ENCODE measurements around the gene SENP7. TPM values are rescaled to one million over a fixed set of nuclear protein-coding genes. Genes with fewer than 3 reads are reported as not detected.
"Not testable (repeated sequence)": the region's sequence is repeated elsewhere in the genome, so short reads cannot be mapped to it uniquely, and the experiment has no call there.

The SENP7 gene
- total RNA-seq, 2 donors from 2014 or later = 9.3 to 10.6 TPM

GRCh38 chr3:101381809-101382208, 131.2 kb downstream of the SENP7 start:
- ATAC-seq (peak; percentile 27 to 43), DNase-seq (no peak)
- intact Hi-C loops (cut with DNase I) = loop anchor here in 1 of 2 donors (10.0 kb wide), 1 partner anchor 147 kb away; no protein-coding TSS in a partner anchor

GRCh38 chr3:101379658-101380376, 133.2 kb downstream of the SENP7 start:
- intact Hi-C loops (cut with DNase I) = loop anchor here in 1 of 2 donors (10.0 kb wide), 1 partner anchor 145 kb away; no protein-coding TSS in a partner anchor
- ATAC-seq = no peak
- DNase-seq = no peak

GRCh38 chr3:101377796-101378195, 135.2 kb downstream of the SENP7 start:
- DNase-seq (no peak), ATAC-seq (peak in 1 of 2 donors; percentile 64)
- intact Hi-C loops (cut with DNase I) = no loop called here

GRCh38 chr3:101377209-101377608, 135.8 kb downstream of the SENP7 start:
- DNase-seq (no peak), ATAC-seq (no peak)
- intact Hi-C loops (cut with DNase I) = no loop called here

- ATAC-seq (no peak), DNase-seq (no peak)
- intact Hi-C loops (cut with DNase I) = no loop called here
These were observed 137.4 kb downstream of the SENP7 start for GRCh38 chr3:101375586-101375985.

- intact Hi-C loops (cut with DNase I) = no loop called here
- DNase-seq (no peak), ATAC-seq (no peak)
These were observed 150.6 kb downstream of the SENP7 start for GRCh38 chr3:101362406-101362805.

- no peak for DNase-seq
- ATAC-seq = no peak
- intact Hi-C loops (cut with DNase I) = no loop called here
These were observed 161.2 kb downstream of the SENP7 start for GRCh38 chr3:101351829-101352228.

GRCh38 chr3:101340591-101340990, 172.4 kb downstream of the SENP7 start:
- intact Hi-C loops (cut with DNase I) = no loop called here
- ATAC-seq (no peak), DNase-seq (no peak)

GRCh38 chr3:101333883-101334282, 179.1 kb downstream of the SENP7 start:
- intact Hi-C loops (cut with DNase I) = no loop called here
- no peak for ATAC-seq
- no peak for DNase-seq

- intact Hi-C loops (cut with DNase I) = no loop called here
- DNase-seq (no peak), ATAC-seq (peak; percentile 48 to 55)
These were observed 183.9 kb downstream of the SENP7 start for GRCh38 chr3:101329016-101329673.

- DNase-seq = no peak
- ATAC-seq = no peak
- intact Hi-C loops (cut with DNase I) = no loop called here
These were observed 187.4 kb downstream of the SENP7 start for GRCh38 chr3:101325393-101326134.

GRCh38 chr3:101320475-101320874, 192.5 kb downstream of the SENP7 start, which contains the start of gene IMPG2:
Gene IMPG2, minus strand, starts transcription at chr3:101320575. Its CDS starts 203 bp downstream, at chr3:101320372.
- no peak for DNase-seq
- ATAC-seq = no peak
- intact Hi-C loops (cut with DNase I) = no loop called here

GRCh38 chr3:101319531-101319930, 193.5 kb downstream of the SENP7 start:
- no peak for ATAC-seq
- DNase-seq = no peak
- intact Hi-C loops (cut with DNase I) = no loop called here

- DNase-seq (no peak), ATAC-seq (no peak)
- intact Hi-C loops (cut with DNase I) = no loop called here
These were observed 200.5 kb downstream of the SENP7 start for GRCh38 chr3:101312545-101312944.

GRCh38 chr3:101311676-101312075, 201.3 kb downstream of the SENP7 start:
- no peak for ATAC-seq
- intact Hi-C loops (cut with DNase I) = no loop called here
- DNase-seq = no peak

GRCh38 chr3:101310978-101311375, 202.0 kb downstream of the SENP7 start:
- DNase-seq = no peak
- intact Hi-C loops (cut with DNase I) = no loop called here
- no peak for ATAC-seq

GRCh38 chr3:101308147-101308772, 204.8 kb downstream of the SENP7 start:
- intact Hi-C loops (cut with DNase I); DNase-seq; ATAC-seq: not testable (repeated sequence)

- no peak for DNase-seq
- ATAC-seq = no peak
- intact Hi-C loops (cut with DNase I) = no loop called here
These were observed 209.2 kb downstream of the SENP7 start for GRCh38 chr3:101303836-101304235.

GRCh38 chr3:101303089-101303731, 209.8 kb downstream of the SENP7 start:
- intact Hi-C loops (cut with DNase I) = no loop called here
- ATAC-seq (no peak), DNase-seq (no peak)
